Activated naive CD8-positive, alpha-beta T cell treated with anti-CD3 and anti-CD28 coated beads, Interleukin-2, amount 10 ng/mL, durations not matched to agents 7 days and 5 days (primary cell): ENCODE measurements around the gene RAB3C. TPM values are rescaled to one million over a fixed set of nuclear protein-coding genes. Genes with fewer than 3 reads are reported as not detected.

Experiments used
- ATAC-seq: fragments of 150-1000 bp; cut with Tn5 transposase; one replicate; pipeline ENCODE4 v1.10.0; 2021; ENCODE audit warnings: low read depth, moderate library complexity
- POLR2A ChIA-PET: fragments of 350-600 bp; sonication (Branson Sonifier 250); formaldehyde crosslinking; loops from one replicate; lab custom pipeline; 2021; ENCODE audit warnings: antibody characterized with exemption; lab: Charles Lee
- DNase-seq: peaks from one replicate; pipeline ENCODE4 v3.0.0; 2021
- H3K27ac Mint-ChIP-seq: one replicate; pipeline ENCODE4 v1.8.0; 2022; ENCODE audit warnings: mild to moderate bottlenecking, mixed read lengths
- H3K27me3 Mint-ChIP-seq: one replicate; pipeline ENCODE4 v1.8.0; 2022; ENCODE audit warnings: mild to moderate bottlenecking, moderate library complexity, mixed read lengths
- H3K36me3 Mint-ChIP-seq: one replicate; pipeline ENCODE4 v1.8.0; 2021; ENCODE audit warnings: mild to moderate bottlenecking, mixed read lengths
- H3K4me1 Mint-ChIP-seq: one replicate; pipeline ENCODE4 v1.8.0; 2021; ENCODE audit warnings: mixed read lengths
- H3K4me3 Mint-ChIP-seq: one replicate; pipeline ENCODE4 v1.8.0; 2022; ENCODE audit warnings: mild to moderate bottlenecking, moderate library complexity, mixed read lengths
- H3K9me3 Mint-ChIP-seq: one replicate; pipeline ENCODE4 v1.8.0; 2021; ENCODE audit warnings: mixed read lengths
- total RNA-seq, 2 experiments: library from RNA; stranded (reverse); gene quantifications; one replicate each; pipeline ENCODE4 v1.2.3, GENCODE V29; 2021

The RAB3C gene
- total RNA-seq, 2 experiments from 2014 or later: not detected

GRCh38 chr5:58793888-58794657 is 211.2 kb downstream of the RAB3C start:
- H3K36me3 Mint-ChIP-seq: no peaks in the 10 kb centered on the region
- no peaks in the 10 kb centered on the region for H3K9me3 Mint-ChIP-seq
- no peaks in the 10 kb centered on the region for H3K4me1 Mint-ChIP-seq
- DNase-seq: no peak
- POLR2A ChIA-PET: no interaction called here
- peaks cover 11% of the 10 kb centered on the region for H3K27me3 Mint-ChIP-seq
- H3K4me3 Mint-ChIP-seq: no peak overlapping the region
- no peak overlapping the region for H3K27ac Mint-ChIP-seq
- ATAC-seq: no peak

GRCh38 chr5:58794875-58795274 is 212.0 kb downstream of the RAB3C start:
- no peak overlapping the region for H3K4me3 Mint-ChIP-seq
- POLR2A ChIA-PET: no interaction called here

GRCh38 chr5:58795327-58795726 is 212.5 kb downstream of the RAB3C start:
- no peaks in the 10 kb centered on the region for H3K4me1 Mint-ChIP-seq
- peaks cover 11% of the 10 kb centered on the region for H3K27me3 Mint-ChIP-seq
- H3K4me3 Mint-ChIP-seq: no peak overlapping the region
- POLR2A ChIA-PET: no interaction called here
- no peak for DNase-seq
- ATAC-seq: no peak
- H3K27ac Mint-ChIP-seq: no peak overlapping the region
- no peaks in the 10 kb centered on the region for H3K9me3 Mint-ChIP-seq
- no peaks in the 10 kb centered on the region for H3K36me3 Mint-ChIP-seq

More at GRCh38 chr5:58794875-58795274, 212.0 kb downstream of the RAB3C start:
- peaks cover 11% of the 10 kb centered on the region for H3K27me3 Mint-ChIP-seq
- ATAC-seq (no peak), DNase-seq (no peak)
- no peaks in the 10 kb centered on the region for H3K4me1 Mint-ChIP-seq
- H3K27ac Mint-ChIP-seq: no peak overlapping the region
- no peaks in the 10 kb centered on the region for H3K36me3 Mint-ChIP-seq
- H3K9me3 Mint-ChIP-seq: no peaks in the 10 kb centered on the region

GRCh38 chr5:58797021-58797420 is 214.1 kb downstream of the RAB3C start:
- POLR2A ChIA-PET: no interaction called here
- ATAC-seq: no peak

GRCh38 chr5:58800356-58800755 is 217.5 kb downstream of the RAB3C start:
- Mint-ChIP-seq H3K27me3 (peaks cover 4% of the 10 kb centered on the region), H3K4me3 (no peak overlapping the region), H3K4me1 (no peaks in the 10 kb centered on the region), H3K9me3 (no peaks in the 10 kb centered on the region), H3K36me3 (no peaks in the 10 kb centered on the region), H3K27ac (no peak overlapping the region)
- POLR2A ChIA-PET: no interaction called here
- no peak for ATAC-seq
- DNase-seq: no peak

More at GRCh38 chr5:58797021-58797420, 214.1 kb downstream of the RAB3C start:
- Mint-ChIP-seq H3K36me3 (no peaks in the 10 kb centered on the region), H3K27me3 (peaks cover 7% of the 10 kb centered on the region), H3K4me3 (no peak overlapping the region), H3K27ac (no peak overlapping the region), H3K4me1 (no peaks in the 10 kb centered on the region), H3K9me3 (no peaks in the 10 kb centered on the region)
- no peak for DNase-seq

- Mint-ChIP-seq H3K9me3 (no peaks in the 10 kb centered on the region), H3K4me3 (no peak overlapping the region), H3K36me3 (no peaks in the 10 kb centered on the region), H3K27ac (no peak overlapping the region), H3K4me1 (no peaks in the 10 kb centered on the region), H3K27me3 (peaks cover 6% of the 10 kb centered on the region)
- POLR2A ChIA-PET: no interaction called here
- no peak for DNase-seq
- ATAC-seq: no peak
Measured at GRCh38 chr5:58800861-58801540, 218.1 kb downstream of the RAB3C start.

GRCh38 chr5:58803056-58803455 is 220.2 kb downstream of the RAB3C start:
- POLR2A ChIA-PET: no interaction called here
- H3K36me3 Mint-ChIP-seq: no peaks in the 10 kb centered on the region
- peaks cover 16% of the 10 kb centered on the region for H3K27me3 Mint-ChIP-seq
- H3K4me1 Mint-ChIP-seq: no peaks in the 10 kb centered on the region
- no peak for DNase-seq
- ATAC-seq: no peak
- no peak overlapping the region for H3K4me3 Mint-ChIP-seq
- no peak overlapping the region for H3K27ac Mint-ChIP-seq
- H3K9me3 Mint-ChIP-seq: no peaks in the 10 kb centered on the region

GRCh38 chr5:58804291-58804690 is 221.4 kb downstream of the RAB3C start:
- peaks cover 16% of the 10 kb centered on the region for H3K27me3 Mint-ChIP-seq
- no peaks in the 10 kb centered on the region for H3K9me3 Mint-ChIP-seq
- POLR2A ChIA-PET: no interaction called here
- ATAC-seq (no peak), DNase-seq (no peak)
- H3K36me3 Mint-ChIP-seq: no peaks in the 10 kb centered on the region
- H3K27ac Mint-ChIP-seq: no peak overlapping the region
- H3K4me1 Mint-ChIP-seq: no peaks in the 10 kb centered on the region
- no peak overlapping the region for H3K4me3 Mint-ChIP-seq

- DNase-seq: no peak
- no peaks in the 10 kb centered on the region for H3K36me3 Mint-ChIP-seq
- POLR2A ChIA-PET: no interaction called here
- peaks cover 17% of the 10 kb centered on the region for H3K27me3 Mint-ChIP-seq
- H3K4me3 Mint-ChIP-seq: no peak overlapping the region
- H3K9me3 Mint-ChIP-seq: no peaks in the 10 kb centered on the region
- H3K4me1 Mint-ChIP-seq: no peaks in the 10 kb centered on the region
- no peak overlapping the region for H3K27ac Mint-ChIP-seq
- no peak for ATAC-seq
Measured at GRCh38 chr5:58810086-58810485, 227.2 kb downstream of the RAB3C start.

GRCh38 chr5:58813855-58814254 is 231.0 kb downstream of the RAB3C start:
- DNase-seq: no peak
- H3K27me3 Mint-ChIP-seq: peaks cover 2% of the 10 kb centered on the region
- POLR2A ChIA-PET: no interaction called here

GRCh38 chr5:58816181-58816731 is 233.4 kb downstream of the RAB3C start:
- Mint-ChIP-seq H3K4me3 (no peak overlapping the region), H3K27ac (no peak overlapping the region), H3K4me1 (no peaks in the 10 kb centered on the region), H3K9me3 (no peaks in the 10 kb centered on the region), H3K27me3 (peaks cover 2% of the 10 kb centered on the region), H3K36me3 (no peaks in the 10 kb centered on the region)
- POLR2A ChIA-PET: no interaction called here
- no peak for ATAC-seq
- no peak for DNase-seq

More at GRCh38 chr5:58813855-58814254, 231.0 kb downstream of the RAB3C start:
- Mint-ChIP-seq H3K4me3 (no peak overlapping the region), H3K27ac (no peak overlapping the region), H3K4me1 (no peaks in the 10 kb centered on the region), H3K9me3 (no peaks in the 10 kb centered on the region), H3K36me3 (no peaks in the 10 kb centered on the region)
- ATAC-seq: no peak

- Mint-ChIP-seq H3K27me3 (no peaks in the 10 kb centered on the region), H3K9me3 (no peaks in the 10 kb centered on the region), H3K4me1 (no peaks in the 10 kb centered on the region), H3K36me3 (no peaks in the 10 kb centered on the region), H3K4me3 (no peak overlapping the region), H3K27ac (no peak overlapping the region)
- POLR2A ChIA-PET: no interaction called here
- DNase-seq: no peak
- ATAC-seq: no peak
Measured at GRCh38 chr5:58818465-58818864, 235.6 kb downstream of the RAB3C start.

- Mint-ChIP-seq H3K27me3 (peaks cover 6% of the 10 kb centered on the region), H3K4me3 (no peak overlapping the region), H3K4me1 (no peaks in the 10 kb centered on the region), H3K36me3 (no peaks in the 10 kb centered on the region), H3K9me3 (no peaks in the 10 kb centered on the region), H3K27ac (no peak overlapping the region)
- POLR2A ChIA-PET: no interaction called here
- ATAC-seq: no peak
- no peak for DNase-seq
Measured at GRCh38 chr5:58825441-58825840, 242.6 kb downstream of the RAB3C start.

GRCh38 chr5:58825899-58826298 is 243.0 kb downstream of the RAB3C start:
- no peak for ATAC-seq
- POLR2A ChIA-PET: no interaction called here
- Mint-ChIP-seq H3K36me3 (no peaks in the 10 kb centered on the region), H3K27ac (no peak overlapping the region), H3K4me3 (no peak overlapping the region), H3K4me1 (no peaks in the 10 kb centered on the region), H3K27me3 (peaks cover 6% of the 10 kb centered on the region), H3K9me3 (no peaks in the 10 kb centered on the region)
- DNase-seq: no peak
